IPS DF 4.7 (cell line): ENCODE measurements around the gene KCNMB1.

Source experiments
- DNase-seq: peaks from one replicate; pipeline ENCODE4 v3.0.0-alpha.2; 2013; ENCODE audit warnings: low spot score; ENCODE audit errors: extremely low read depth

KCNMB1 gene

DNA sequence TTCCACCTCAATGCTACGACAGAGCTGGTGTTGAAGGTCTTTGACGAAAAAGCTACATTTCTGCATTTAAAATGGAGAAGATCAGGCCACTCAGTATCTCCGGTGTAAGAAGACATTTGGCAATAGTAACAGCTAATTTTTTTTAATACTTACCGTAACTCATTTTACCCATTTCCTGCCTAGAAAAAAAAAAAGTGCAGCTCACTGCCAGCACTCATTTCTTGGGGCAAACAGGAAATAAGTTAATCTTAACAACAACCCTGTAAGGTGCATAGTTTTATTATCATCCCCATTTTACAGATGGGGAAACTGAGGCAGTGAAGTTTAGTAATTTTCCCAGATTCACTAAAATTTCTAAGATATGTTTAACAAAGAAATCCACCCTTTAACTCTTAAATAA lies 27.4 kb upstream of the KCNMB1 start:
- no peak for DNase-seq

GRCh38 chr5:170414786-170415185 lies 25.6 kb upstream of the KCNMB1 start:
- DNase-seq = no peak

GRCh38 chr5:170413897-170414296 lies 24.7 kb upstream of the KCNMB1 start:
- no peak for DNase-seq

GRCh38 chr5:170411100-170411499 lies 21.9 kb upstream of the KCNMB1 start:
- DNase-seq = no peak

DNA sequence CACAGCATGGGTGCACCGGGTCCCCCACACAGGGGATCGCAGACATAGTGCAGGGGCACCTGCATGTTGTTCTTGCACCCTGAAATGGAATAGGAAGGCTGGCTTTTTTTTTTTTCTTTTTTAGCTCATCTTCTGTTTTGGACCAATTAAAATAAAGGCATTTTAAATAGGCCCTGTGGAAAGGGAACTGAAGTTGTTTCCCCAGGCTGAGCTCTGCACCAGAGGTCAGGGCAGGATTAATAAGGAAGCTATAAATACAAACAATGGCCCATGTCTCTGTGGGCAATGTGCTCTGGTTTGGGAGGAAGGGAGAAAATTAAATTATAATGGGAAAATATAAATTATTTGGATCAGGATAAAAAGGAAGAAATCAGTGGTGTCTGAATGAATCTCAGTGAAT lies 21.2 kb upstream of the KCNMB1 start:
- no peak for DNase-seq

DNA sequence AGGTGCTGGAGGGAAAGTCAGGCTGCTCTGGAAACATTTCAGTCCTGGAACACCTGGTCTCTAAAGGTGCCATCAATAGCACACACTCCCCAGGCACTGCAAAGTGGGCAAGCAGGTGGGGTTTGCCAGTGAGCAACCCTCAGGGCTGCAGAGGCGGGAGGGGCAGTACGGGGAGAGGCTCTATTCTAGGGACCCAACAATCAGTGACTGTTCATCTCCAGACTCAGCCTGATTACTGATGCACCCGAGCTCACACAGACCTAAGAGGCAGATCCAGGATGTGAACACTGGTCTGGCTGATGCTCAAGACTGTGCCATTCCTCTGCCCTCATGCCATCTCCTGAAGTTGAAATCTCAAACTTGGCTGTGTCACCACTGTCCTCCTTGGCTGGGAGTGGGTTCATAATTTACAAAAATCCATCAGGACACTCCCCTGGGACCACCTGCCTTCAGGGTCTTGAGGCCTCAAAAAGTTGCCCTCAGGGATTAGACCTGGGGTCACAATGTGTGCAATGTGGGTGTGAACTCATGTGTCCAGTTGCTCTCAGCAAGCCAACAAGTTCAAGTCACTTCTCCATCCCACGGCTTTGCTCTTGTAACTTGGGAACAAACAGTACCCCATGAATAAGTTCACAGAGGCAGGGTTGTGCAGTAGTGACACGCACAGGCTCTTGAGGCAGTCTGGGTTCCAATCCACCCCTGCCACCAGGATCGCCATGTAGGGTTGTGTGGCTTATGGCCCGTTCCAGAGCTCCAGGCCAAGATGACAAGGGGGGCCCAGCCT lies 19.9 kb upstream of the KCNMB1 start:
- no peak for DNase-seq

DNA sequence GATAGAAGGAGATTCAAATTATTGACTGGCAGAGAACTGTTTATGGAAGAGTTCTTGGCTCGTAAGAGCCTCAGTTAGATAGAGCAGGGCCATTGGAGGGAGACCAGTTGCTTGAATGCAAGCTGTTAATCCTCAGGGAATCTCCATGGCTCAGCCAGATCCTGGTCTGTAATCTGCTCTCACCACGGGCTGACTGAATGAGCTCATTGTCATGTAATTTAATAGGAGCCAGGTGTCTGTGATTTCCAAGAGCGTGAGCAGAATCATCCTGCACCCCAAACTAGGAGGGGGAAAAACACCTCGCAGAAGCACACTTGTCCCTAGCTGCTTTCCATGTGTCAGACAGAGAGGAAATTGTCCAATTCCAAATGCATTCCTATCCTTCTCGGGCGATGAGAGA lies 19.1 kb upstream of the KCNMB1 start:
- no peak for DNase-seq

DNA sequence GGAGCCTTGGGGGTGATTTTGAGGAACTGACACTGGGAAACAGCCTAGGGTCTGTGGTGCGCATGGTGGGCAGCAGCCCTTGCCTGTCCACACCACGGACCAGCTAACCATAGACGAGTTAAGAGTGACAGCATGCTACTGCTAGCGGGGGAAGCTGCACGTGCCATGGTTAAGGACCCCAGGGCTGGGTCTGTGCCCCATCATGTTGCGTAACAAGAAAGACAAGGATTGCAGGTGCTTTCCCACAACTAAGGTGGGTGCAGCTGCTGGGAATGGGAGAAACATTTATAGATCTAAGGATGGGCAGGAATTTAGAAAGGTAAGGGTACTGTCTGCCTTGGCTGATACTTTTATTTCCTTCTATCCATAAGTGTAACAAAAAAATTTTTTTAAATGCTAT lies 17.9 kb upstream of the KCNMB1 start:
- no peak for DNase-seq

DNA sequence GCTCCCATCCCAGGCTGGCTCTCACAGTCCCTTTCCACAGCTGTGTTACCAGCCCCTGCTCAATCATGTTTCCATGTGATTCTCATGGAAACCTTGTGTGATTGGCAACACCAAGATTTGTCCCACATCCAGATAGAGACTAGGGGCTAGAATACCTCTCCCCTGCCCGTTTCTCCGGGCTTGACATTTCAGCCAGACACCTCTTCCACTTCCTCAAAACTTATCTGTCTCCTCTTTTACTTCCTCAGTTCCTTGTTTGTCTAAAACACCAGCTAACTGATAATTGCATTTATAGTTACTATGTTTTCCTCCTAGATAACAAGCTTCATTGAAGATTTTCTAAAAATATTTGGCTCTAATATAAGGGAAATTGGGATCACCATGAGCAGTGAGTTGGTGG lies 16.6 kb upstream of the KCNMB1 start:
- DNase-seq = no peak

- DNase-seq = no peak
Measured at GRCh38 chr5:170404398-170404797, 15.2 kb upstream of the KCNMB1 start.

DNA sequence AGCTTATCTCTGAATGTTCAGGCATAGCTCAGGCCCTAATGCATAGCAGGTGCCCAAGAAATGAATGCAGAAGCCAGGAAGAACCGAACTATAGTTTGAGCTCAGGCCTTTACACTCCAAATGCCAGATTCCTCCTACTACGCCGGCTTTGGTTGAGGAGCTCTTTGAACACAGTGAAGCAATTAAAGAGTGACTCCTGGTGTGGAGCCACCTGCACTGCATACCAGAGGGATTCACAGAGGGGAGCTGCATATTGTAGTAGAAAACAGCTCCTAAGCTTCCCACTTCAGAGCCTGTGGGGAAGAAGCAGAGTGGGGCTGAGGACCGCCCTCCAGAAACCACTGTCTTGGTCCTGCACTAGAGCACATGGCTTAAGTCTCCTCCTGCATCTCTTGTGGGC lies 14.5 kb upstream of the KCNMB1 start:
- no peak for DNase-seq

DNA sequence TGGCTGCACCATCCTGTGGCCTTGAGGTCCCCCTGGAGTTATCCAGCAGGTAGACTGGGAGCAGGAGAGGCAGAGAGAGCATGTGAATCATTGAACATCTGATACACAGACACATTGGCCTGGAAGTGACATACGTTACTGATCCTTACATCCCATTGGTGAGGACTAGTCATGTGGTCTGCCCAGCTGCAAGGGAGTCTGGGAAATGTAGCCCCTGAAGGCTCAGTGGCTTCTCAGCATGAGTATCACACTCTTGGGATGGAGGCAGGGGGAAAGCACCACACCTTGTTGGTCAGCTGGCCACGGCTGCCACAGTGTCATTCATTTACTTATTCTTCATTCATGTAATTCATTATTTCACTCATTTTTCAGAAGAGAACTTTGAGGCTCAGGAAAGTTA lies 13.3 kb upstream of the KCNMB1 start:
- no peak for DNase-seq

DNA sequence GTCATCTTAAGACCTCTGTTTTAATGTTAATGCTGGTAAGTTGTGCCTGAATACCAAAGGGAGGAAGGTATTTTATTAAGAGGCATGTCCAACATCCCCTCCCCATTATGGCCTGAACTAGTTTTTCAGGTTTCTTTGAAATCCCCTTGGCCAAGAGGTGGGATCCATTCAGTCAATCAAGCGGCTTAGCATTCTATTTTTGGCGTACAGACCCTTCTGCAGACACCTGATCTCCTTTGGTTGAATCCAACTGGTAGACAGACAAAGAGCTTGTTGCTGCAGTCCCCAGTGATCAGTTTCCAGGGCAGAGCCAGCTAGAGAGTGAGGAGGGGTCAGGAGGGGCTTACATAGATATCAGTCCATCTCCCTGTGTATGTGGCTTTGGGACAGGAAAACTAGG lies 7.9 kb upstream of the KCNMB1 start:
- no peak for DNase-seq

GRCh38 chr5:170393958-170394357 lies 4.8 kb upstream of the KCNMB1 start:
- DNase-seq = no peak

- DNase-seq = no peak
Measured at GRCh38 chr5:170393235-170393634, 4.1 kb upstream of the KCNMB1 start.

- no peak for DNase-seq
Measured at GRCh38 chr5:170390472-170390871, 1.3 kb upstream of the KCNMB1 start.

DNA sequence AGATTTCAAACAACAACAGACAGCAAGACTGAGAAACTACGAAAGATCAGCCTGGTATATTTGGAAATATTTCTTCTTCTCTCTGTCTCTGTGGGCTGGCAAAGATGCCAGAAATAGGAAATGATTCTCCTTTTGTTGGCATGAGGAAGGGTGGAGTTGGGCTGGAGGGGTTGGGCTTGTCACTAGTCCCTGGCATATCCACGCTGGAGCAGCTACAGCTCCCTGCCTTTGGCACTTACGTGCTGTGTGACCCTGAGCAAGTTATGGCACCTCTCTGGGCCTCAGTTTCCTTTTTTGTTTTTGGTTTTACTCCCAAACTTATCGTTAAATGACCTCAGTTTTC lies 354 bp upstream of the KCNMB1 start:
- no peak for DNase-seq

DNA sequence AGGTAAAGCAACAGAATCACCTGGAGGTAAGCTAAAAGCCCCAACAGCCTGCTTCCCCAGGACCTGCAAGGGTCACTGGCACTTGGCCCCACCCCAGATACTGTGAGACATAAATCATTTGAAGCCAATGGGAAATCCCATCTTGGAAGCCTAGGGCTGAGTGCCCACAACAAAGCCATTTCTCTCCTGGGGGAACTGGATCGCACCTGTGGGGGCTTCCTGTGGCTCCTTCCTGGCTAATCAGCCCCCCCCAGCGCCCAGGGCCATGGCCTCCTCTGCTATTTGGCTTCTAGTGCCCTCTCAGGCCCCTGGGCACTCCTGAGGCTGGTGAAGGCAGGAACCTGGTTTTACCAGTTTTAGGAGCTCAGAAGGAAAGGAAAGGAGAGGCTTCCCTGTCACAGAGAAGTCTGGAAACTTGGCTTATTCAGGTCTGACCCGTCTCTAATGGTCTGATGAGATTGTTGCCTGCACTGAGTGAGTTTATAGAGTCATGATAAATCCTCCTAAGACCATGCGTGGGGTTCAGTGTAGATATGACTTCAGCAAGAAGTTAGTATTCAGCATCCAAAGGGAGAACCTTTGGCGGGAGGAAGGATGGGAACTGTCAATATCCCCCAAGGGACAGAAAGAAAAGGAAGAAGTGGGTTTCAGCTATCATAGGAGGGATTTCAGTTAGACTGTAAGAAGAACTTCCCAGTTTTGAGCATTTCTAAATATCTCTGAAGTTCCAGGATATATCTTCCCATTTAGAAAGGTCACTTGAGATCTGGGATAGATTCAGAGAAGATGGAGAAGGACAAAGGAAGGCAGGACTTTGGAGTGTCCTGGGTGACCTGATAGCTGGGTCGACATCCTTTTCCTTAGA lies 1.2 kb downstream of the KCNMB1 start:
- no peak for DNase-seq

DNA sequence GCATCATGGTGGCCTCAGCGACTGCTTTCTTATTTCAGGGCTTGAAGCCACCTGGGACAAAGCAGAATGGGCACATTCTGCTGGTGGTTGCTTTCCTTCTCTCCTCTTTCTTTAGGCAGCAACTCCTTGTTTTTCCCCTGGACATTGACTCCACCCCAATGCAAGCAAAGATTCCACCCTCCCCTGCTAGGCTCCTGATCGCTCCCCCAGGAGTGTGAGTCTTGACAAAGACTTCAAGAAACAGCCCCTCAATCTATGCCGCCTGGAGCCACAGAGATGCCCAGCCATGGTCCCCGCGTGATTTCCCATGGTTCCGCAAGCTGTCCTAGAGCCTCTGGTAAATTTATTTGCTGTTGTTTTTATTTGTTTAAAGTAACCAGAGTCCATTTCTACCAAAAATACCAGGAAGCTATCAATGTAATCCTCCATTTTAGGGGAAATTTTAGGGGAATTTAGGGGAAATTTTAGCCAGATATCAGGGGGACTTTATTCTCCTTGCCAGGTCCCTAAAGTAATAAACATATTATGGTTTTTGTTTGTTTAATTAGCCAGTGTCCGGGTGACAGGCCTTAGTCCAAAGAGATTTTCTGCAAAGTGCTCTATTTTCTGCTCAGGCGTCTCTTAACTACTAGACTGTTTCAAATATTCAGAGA lies 2.3 kb downstream of the KCNMB1 start:
- no peak for DNase-seq

GRCh38 chr5:170383227-170383626 lies 5.9 kb downstream of the KCNMB1 start:
- DNase-seq = no peak

- DNase-seq = no peak
Measured at GRCh38 chr5:170382790-170383189, 6.4 kb downstream of the KCNMB1 start.

DNA sequence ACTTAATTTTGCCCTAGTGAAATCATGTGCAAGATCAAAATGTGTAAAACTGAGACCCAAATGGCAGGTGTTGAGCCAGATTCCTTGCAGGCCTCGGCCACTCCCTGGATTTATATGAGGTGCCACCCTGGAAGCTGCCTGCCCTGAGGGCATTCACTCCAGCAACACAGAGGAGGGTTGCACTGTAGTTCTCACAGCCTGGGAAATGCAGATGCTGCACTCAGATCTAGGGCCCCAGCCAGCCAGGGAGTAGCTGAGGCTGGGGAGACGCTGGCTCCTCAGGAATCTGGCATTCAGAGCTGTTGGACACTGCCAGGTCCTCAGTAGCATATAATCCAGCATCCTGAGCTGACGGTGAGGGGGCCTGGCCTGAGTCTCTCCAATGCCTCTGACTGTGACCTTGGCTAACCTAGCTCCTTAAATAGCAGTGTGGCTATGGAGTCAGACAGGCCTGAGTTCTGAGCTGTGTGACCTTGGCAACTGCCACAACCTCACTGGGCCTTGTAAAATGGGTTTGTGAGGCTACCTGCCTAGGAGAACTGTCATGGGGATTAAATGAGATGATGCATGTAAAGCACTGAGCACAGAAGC lies 8.7 kb downstream of the KCNMB1 start:
- no peak for DNase-seq
